Neural crest cell (in vitro differentiated cells): Measurements from ENCODE around the gene HS6ST2. TPM values are rescaled to one million over a fixed set of nuclear protein-coding genes. Genes with fewer than 3 reads are reported as not detected.

Source experiments
- DNase-seq: peaks from one replicate; pipeline ENCODE4 v3.0.0; 2021; ENCODE audit warnings: low read depth, mixed read lengths, low spot score
- H3K27ac Mint-ChIP-seq: one replicate; pipeline ENCODE4 v1.8.0; 2021; ENCODE audit warnings: mild to moderate bottlenecking, mixed read lengths; ENCODE audit not compliant: unreplicated experiment
- H3K27me3 Mint-ChIP-seq: 2 replicates; pipeline ENCODE4 v1.8.0; 2021; ENCODE audit warnings: low read depth, mild to moderate bottlenecking, mixed read lengths
- H3K36me3 Mint-ChIP-seq: 2 replicates; pipeline ENCODE4 v1.8.0; 2021; ENCODE audit warnings: low read depth, mild to moderate bottlenecking, mixed read lengths
- H3K4me1 Mint-ChIP-seq: 2 replicates; pipeline ENCODE4 v1.8.0; 2021; ENCODE audit warnings: mixed read lengths
- H3K4me3 Mint-ChIP-seq: one replicate; pipeline ENCODE4 v1.8.0; 2021; ENCODE audit warnings: mild to moderate bottlenecking, mixed read lengths
- H3K9me3 Mint-ChIP-seq: 2 replicates; pipeline ENCODE4 v1.8.0; 2021; ENCODE audit warnings: mixed read lengths
- CTCF ChIP-seq: fragments of 200-600 bp; sonication (generic); conservative IDR thresholded peaks from 2 replicates; pipeline ENCODE4 v1.5.0; 2021; ENCODE audit warnings: antibody characterized with exemption, mild to moderate bottlenecking
- total RNA-seq: library from RNA; stranded (reverse); gene quantifications from 2 replicates; pipeline ENCODE4 v1.2.1, GENCODE V29; 2021

Gene HS6ST2
- total RNA-seq, 1 donor from 2014 or later = 13.9 TPM

GRCh38 chrX:132967049-132967448 lies 8.6 kb upstream of the HS6ST2 start:
- Mint-ChIP-seq H3K27ac (peak overlapping the region; percentile 47), H3K27me3 (no peaks in the 10 kb centered on the region), H3K4me1 (peaks cover 41% of the 10 kb centered on the region), H3K9me3 (no peaks in the 10 kb centered on the region), H3K4me3 (no peak overlapping the region), H3K36me3 (no peaks in the 10 kb centered on the region)
- no peak for DNase-seq
- no peak for TF ChIP-seq CTCF

GRCh38 chrX:132965461-132965860 lies 7.0 kb upstream of the HS6ST2 start:
- Mint-ChIP-seq H3K27ac (no peak overlapping the region), H3K36me3 (no peaks in the 10 kb centered on the region), H3K4me3 (no peak overlapping the region), H3K4me1 (peaks cover 43% of the 10 kb centered on the region), H3K9me3 (no peaks in the 10 kb centered on the region), H3K27me3 (peaks cover 13% of the 10 kb centered on the region)
- no peak for TF ChIP-seq CTCF
- DNase-seq = no peak

GRCh38 chrX:132961511-132961910 lies 3.1 kb upstream of the HS6ST2 start:
- Mint-ChIP-seq H3K27me3 (peaks cover 47% of the 10 kb centered on the region), H3K9me3 (no peaks in the 10 kb centered on the region)

GRCh38 chrX:132957211-132958090 lies 978 bp downstream of the HS6ST2 start:
- TF ChIP-seq CTCF = no peak
- H3K4me3 Mint-ChIP-seq = peak overlapping the region; percentile 94
- peaks cover 69% of the 10 kb centered on the region for H3K27me3 Mint-ChIP-seq
- no peaks in the 10 kb centered on the region for H3K9me3 Mint-ChIP-seq
- no peaks in the 10 kb centered on the region for H3K36me3 Mint-ChIP-seq
- peak overlapping the region; percentile 94 for H3K27ac Mint-ChIP-seq
- peak; percentile 56 for DNase-seq
- peaks cover 33% of the 10 kb centered on the region for H3K4me1 Mint-ChIP-seq

More at GRCh38 chrX:132961511-132961910, 3.1 kb upstream of the HS6ST2 start:
- Mint-ChIP-seq H3K4me3 (peak overlapping the region; percentile 64), H3K36me3 (no peaks in the 10 kb centered on the region), H3K27ac (no peak overlapping the region), H3K4me1 (peaks cover 29% of the 10 kb centered on the region)
- TF ChIP-seq CTCF = no peak
- DNase-seq = no peak

GRCh38 chrX:132956421-132957210 lies 1.8 kb downstream of the HS6ST2 start:
- Mint-ChIP-seq H3K27ac (no peak overlapping the region), H3K9me3 (no peaks in the 10 kb centered on the region), H3K4me1 (peaks cover 33% of the 10 kb centered on the region), H3K4me3 (peak overlapping the region; percentile 94), H3K36me3 (no peaks in the 10 kb centered on the region), H3K27me3 (peaks cover 65% of the 10 kb centered on the region)
- peak; percentile 15 for TF ChIP-seq CTCF
- DNase-seq = peak; percentile 31
